Stimulated activated CD4-positive, alpha-beta T cell treated with anti-CD3 and anti-CD28 coated beads, Interleukin-4, amount 100 ng/mL, for 48 hours (primary cell): Measurements from ENCODE around the gene ANO8.
A peak's percentile ranks its signal among the peaks of the same experiment; 100 is the strongest.
"Not testable (repeated sequence)": the region's sequence is repeated elsewhere in the genome, so short reads cannot be mapped to it uniquely, and the experiment has no call there.

ENCODE experiments used
- DNase-seq, 2 donors: peaks; one replicate each; pipeline ENCODE4 v3.0.0-alpha.2; 2020; ENCODE audit warnings: low read depth in 2 of 2

Gene ANO8

DNA sequence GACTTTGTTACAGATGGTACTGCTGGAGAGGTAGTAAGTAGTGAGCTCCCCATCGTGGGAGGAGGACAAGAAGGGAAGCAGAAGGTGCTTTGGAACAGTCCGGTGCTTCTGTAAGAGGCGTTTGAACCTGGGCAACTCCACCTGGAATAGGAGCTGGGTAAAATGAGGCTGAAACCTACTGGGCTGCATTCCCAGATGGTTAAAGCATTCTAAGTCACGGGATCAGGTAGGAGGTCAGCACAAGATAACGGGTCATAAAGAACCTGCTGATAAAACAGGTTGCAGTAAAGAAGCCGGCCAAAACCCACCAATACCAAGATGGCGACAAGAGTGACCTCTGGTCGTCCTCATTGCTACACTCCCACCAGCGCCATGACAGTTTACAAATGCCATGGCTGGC lies 47.9 kb downstream of the ANO8 start:
- no peak for DNase-seq

- DNase-seq, result no peak
Observed at GRCh38 chr19:17286263-17286662, 48.4 kb downstream of the ANO8 start.

- no peak for DNase-seq
Observed at GRCh38 chr19:17285415-17286135, 49.1 kb downstream of the ANO8 start.

- DNase-seq, result no peak
Observed at GRCh38 chr19:17283504-17283996, 51.1 kb downstream of the ANO8 start.

DNA sequence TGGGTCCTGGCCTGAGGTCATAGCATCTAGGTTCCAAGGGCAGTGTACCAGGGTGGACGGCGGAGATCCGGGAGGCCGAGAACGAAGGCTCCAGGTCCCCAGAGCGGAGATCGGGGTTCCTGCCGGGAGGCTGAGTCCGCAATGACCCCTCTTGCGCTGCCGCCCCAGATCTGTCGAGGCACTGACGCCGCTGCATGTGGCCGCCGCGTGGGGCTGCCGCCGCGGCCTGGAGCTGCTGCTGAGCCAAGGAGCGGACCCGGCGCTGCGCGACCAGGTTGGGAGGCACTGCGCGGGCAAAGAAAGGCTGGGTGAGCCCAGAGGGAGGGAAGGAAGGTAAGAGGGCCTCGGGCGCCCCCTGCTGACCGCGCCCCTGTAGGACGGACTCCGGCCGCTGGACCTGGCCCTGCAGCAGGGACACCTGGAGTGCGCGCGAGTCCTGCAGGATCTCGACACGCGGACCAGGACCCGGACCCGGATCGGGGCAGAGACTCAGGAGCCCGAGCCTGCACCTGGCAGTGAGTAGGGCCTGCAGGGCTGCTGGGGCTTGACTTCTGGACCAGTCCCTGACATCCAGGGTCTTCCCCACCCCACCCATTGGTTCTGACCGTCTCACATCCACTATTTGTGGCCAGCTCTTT lies 52.0 kb downstream of the ANO8 start:
- DNase-seq, result peak; percentile 81 to 82

DNA sequence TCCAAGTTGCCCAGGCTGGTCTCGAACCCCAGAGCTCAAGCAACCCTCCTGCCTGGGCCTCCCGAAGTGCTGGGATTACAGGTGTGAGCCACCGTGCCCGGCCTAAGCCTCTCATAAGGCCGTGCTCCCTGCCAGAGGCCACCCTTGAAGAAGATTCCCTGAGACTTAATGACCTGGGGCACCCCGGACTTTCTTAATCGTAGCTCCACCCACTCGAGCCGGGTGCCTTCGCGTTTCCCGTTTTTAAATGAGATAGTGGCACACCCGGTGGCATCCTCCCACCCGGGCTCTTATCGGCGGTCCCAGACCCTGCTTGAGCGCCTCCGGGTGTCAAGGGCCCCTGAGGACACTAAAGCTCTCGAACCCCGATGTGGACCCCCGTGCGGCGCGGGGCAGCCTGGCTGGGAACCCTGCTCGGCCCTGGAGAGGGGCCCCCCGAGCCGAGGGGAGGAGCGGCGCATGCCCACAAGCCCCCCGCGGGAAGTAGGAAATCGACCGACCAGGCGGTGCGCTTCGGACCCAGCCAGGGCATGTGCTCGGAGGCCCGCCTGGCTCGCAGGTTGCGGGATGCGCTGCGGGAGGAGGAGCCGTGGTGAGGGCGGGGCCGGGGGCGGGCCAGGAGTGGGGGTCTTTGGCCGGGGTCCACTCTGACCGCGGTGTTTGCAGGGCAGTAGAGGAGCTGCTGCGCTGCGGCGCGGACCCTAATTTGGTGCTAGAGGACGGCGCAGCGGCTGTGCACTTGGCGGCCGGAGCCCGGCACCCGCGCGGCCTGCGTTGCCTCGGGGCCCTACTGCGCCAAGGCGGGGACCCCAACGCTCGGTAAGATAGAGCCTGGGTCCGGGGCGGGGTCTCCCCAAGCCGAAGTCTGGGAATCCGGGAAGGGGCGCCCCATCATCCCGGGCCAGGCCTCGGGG lies 53.0 kb downstream of the ANO8 start, which contains the start of gene ANKLE1:
Gene ANKLE1 (plus strand): TSS at position 511 of the 914 bp plus-strand sequence. CDS start 20 bp downstream, at position 531.
- peak; percentile 34 to 38 for DNase-seq

GRCh38 chr19:17279436-17279835 lies 55.2 kb downstream of the ANO8 start:
- DNase-seq, result no peak

- no peak for DNase-seq
Observed at GRCh38 chr19:17275441-17276175, 59.0 kb downstream of the ANO8 start.

DNA sequence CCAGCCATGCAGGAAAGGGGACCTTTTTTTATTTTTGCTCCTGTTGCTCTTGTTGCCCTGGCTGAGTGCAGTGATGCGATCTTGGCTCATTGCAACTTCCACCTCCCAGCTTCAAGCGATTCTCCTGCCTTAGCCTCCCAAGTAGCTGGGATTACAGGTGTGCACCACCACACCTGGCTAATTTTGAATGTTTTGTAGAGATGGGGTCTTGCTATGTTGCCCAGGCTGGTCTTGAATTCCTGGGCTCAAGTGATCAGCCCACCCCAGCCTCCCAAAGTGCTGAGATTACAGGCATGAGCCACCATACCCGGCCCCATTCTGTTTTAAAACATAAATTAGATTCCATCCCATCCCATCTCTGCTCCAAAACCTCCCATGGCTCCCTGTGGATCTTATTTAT lies 59.8 kb downstream of the ANO8 start:
- DNase-seq, result not testable (repeated sequence)
